ENCODE measurements around the gene GPRC6A.
"Not testable (repeated sequence)": the region's sequence is repeated elsewhere in the genome, so short reads cannot be mapped to it uniquely, and the experiment has no call there.

- TF ChIP-seq CTCF (IDR thresholded peaks at IDR 0.05; ENCODE audit: borderline replicate concordance, extremely low read depth, low read length, poor library complexity, severe bottlenecking); EZH2 (IDR thresholded peaks at IDR 0.05; ENCODE audit: borderline replicate concordance, low read depth, low read length, severe bottlenecking): not testable (repeated sequence)
Observed at GRCh38 chr6:116834526-116834925, 5.6 kb upstream of the GPRC6A start.

Measured in DND-41 (cell line).